NB4 (cell line): Measurements from ENCODE around the gene KCNQ5.

Experiments
- DNase-seq: peaks from one replicate; pipeline ENCODE4 v3.0.0; 2010; ENCODE audit warnings: low read depth
- H3K4me3 ChIP-seq: one replicate; pipeline ENCODE4 v1.5.1; 2011; ENCODE audit warnings: mild to moderate bottlenecking, low read depth, low read length, moderate library complexity
- CTCF ChIP-seq: IDR thresholded peaks from one replicate; pipeline ENCODE4 v1.5.1; 2012; ENCODE audit warnings: low read depth, low read length
- MAX ChIP-seq: IDR thresholded peaks from 2 replicates; pipeline ENCODE4 v1.6.1; 2011; ENCODE audit warnings: low read depth, low read length
- MYC ChIP-seq: IDR thresholded peaks from 2 replicates; pipeline ENCODE4 v1.6.1; 2011; ENCODE audit warnings: low read depth, low read length
- POLR2A ChIP-seq: IDR thresholded peaks from 2 replicates; pipeline ENCODE4 v1.6.1; 2011; ENCODE audit warnings: mild to moderate bottlenecking; ENCODE audit not compliant: insufficient read length; ENCODE audit errors: extremely low read depth

KCNQ5 gene

GRCh38 chr6:72623808-72624207 is 1.9 kb downstream of the KCNQ5 start:
- peak; percentile 54 for DNase-seq
- peak overlapping the region; percentile 79 for H3K4me3 ChIP-seq
- no peak for TF ChIP-seq CTCF

GRCh38 chr6:72624557-72625160 is 2.8 kb downstream of the KCNQ5 start:
- TF ChIP-seq CTCF: peak; percentile 55
- no peak for TF ChIP-seq POLR2A
- peak overlapping the region; percentile 79 for H3K4me3 ChIP-seq
- DNase-seq: peak; percentile 77

- peak; percentile 22 for DNase-seq
- TF ChIP-seq CTCF (no peak), POLR2A (no peak), MAX (no peak), MYC (no peak)
- H3K4me3 ChIP-seq: peak overlapping the region; percentile 79
These were observed 4.3 kb downstream of the KCNQ5 start for GRCh38 chr6:72626126-72626525.

DNA sequence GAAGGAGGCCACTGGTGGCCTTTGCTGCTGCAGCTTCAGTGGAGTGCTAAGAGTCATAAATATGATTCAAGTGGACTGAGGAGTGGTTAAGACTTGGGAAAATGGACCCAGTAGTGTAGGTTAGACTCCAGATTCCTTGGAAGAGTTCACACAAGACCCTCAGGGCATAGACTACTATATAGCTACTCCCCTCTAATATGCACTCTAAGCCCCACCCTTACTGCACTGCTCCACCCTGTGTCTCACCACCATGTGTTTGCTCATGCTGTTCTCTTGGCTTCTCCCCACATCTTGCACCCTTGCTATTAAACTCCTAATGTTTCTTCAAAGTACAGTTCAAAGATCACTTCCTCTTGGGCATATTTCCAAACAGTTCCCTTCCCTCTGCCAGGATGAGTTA is 5.7 kb downstream of the KCNQ5 start:
- no peak for DNase-seq
- peak overlapping the region; percentile 12 for H3K4me3 ChIP-seq
- TF ChIP-seq MYC (no peak), CTCF (no peak), POLR2A (no peak), MAX (no peak)

DNA sequence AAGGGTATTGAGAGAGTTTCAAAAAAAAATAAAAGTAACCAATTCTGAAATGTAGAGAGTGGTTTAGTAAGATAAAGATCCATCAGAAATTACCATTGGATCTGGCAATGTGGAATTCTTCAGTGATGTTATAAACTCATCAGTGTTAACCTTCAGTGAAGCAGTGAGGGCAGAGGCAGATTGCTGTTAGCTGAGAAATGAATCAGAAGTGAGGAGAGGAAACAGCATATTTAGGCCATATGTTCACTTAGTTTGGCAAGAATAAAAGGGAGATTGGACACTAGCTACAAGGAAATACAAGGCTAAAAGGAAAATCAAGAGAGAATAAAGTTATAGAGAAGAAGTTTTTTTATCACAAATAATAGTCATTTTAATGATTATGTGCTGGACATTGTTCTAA is 9.6 kb downstream of the KCNQ5 start:
- TF ChIP-seq MYC (no peak), MAX (no peak)
- no peak overlapping the region for H3K4me3 ChIP-seq
- no peak for DNase-seq

- no peak overlapping the region for H3K4me3 ChIP-seq
- DNase-seq: no peak
- TF ChIP-seq POLR2A: no peak
- TF ChIP-seq MYC: no peak
- no peak for TF ChIP-seq MAX
- no peak for TF ChIP-seq CTCF
These were observed 13.8 kb downstream of the KCNQ5 start for GRCh38 chr6:72635636-72636035.
